Measurements from ENCODE around the gene ARHGAP27.

- TF ChIP-seq EZH2phosphoT487 (IDR thresholded peaks at IDR 0.05; ENCODE audit: insufficient read depth, low read depth) (no peak), EZH2 (IDR thresholded peaks at IDR 0.05; ENCODE audit: insufficient read depth, poor library complexity, severe bottlenecking) (no peak)
These were observed 39.3 kb downstream of the ARHGAP27 start for GRCh38 chr17:45393411-45393810.

Data from GM23248 (cell line).